Activated CD8-positive, alpha-beta memory T cell treated with anti-CD3 and anti-CD28 coated beads for 48 hours (primary cell): ENCODE measurements around the gene TMA7.
"Not testable (repeated sequence)": the region's sequence is repeated elsewhere in the genome, so short reads cannot be mapped to it uniquely, and the experiment has no call there.

ENCODE experiments used
- DNase-seq, 3 experiments: peaks; one replicate each; pipeline ENCODE4 v3.0.0-alpha.2; 2020; ENCODE audit warnings: low read depth in 2 of 3, low spot score in 2 of 3

The TMA7 gene

GRCh38 chr3:48467110-48467454, 27.0 kb downstream of the TMA7 start:
- no peak for DNase-seq

GRCh38 chr3:48467473-48468267, 27.6 kb downstream of the TMA7 start:
- no peak for DNase-seq

GRCh38 chr3:48468329-48468731, 28.3 kb downstream of the TMA7 start:
- no peak for DNase-seq

DNA sequence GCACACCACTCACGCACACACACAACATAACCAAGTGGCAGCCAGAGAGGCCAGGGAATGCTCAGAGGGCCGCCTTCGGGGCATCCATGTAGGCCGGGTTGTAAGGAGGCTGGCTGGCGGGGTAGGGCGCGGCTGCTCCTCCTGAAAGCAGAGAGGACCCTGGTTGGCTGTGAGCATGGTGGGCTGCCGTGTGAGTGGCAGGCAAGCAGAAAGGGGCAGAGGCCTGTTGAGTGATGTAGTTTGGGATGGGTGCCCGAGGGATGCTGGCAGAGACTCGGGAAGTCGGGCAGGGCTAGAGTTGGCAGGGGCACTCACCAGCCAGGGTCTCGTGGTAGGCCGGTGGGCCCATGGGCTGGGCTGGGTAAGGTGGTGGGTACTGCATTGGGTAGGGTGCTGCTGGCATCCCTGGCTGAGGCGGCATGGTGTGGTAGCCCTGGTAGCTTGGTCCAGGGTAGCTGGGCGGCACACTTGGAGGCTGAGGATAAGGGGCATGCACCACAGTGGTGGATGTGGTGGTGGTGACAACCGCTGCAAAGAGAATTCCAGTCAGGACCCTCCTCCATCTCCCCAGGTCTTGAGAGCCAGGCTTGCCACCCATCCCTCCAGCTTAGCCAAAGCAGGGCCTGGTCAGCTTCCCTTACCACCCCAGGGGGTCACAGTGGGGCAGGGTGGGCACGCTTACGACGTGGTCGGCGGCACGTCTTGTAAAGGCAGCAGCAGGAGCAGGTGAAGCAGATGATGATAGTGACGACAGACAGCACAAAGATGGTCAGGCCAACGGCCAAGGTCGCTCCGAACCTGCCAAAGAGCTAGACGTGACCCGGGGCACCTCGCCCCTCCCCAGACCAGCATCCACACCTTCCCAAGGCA, 29.2 kb downstream of the TMA7 start:
- no peak for DNase-seq

GRCh38 chr3:48470286-48470685, 30.2 kb downstream of the TMA7 start:
- no peak for DNase-seq

DNA sequence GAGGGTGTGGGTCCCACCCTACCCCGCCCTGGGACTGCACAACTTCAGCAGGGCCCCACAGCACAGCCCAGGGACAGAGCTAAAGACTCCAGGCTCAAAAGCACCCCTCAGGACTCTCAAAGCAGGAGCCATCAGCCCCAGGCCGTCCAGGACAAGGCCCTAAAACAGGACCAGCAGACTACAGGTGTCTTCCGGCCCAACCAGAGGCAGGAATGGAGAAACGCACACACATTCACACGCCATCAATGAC, 32.5 kb downstream of the TMA7 start:
- peak in 2 of 3 experiments; percentile 18 to 61 for DNase-seq

- DNase-seq = peak; percentile 83 to 86 (median 86)
These were observed 33.0 kb downstream of the TMA7 start for GRCh38 chr3:48472923-48473616.

- no peak for DNase-seq
These were observed 33.5 kb downstream of the TMA7 start for GRCh38 chr3:48473617-48473952.

DNA sequence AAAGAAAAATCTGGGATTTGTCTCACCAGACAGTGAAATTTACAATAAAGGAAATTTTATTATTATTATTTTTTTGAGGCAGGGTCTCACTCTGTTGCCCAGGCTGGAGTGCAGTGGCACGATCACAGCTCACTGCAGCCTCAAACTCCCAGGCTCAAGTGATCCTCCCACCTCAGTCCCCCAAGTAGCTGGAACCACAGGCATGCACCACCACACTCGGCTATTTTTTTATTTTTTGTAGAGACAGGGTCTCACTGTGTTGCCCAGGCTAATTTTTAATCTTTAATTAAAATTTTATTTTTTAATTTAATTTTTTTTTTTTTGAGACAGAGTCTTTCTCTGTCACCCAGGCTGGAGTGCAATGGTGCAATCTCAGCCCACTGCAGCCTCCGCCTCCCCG, 34.0 kb downstream of the TMA7 start:
- not testable (repeated sequence) for DNase-seq

- DNase-seq = no peak
These were observed 34.6 kb downstream of the TMA7 start for GRCh38 chr3:48474619-48475018.

DNA sequence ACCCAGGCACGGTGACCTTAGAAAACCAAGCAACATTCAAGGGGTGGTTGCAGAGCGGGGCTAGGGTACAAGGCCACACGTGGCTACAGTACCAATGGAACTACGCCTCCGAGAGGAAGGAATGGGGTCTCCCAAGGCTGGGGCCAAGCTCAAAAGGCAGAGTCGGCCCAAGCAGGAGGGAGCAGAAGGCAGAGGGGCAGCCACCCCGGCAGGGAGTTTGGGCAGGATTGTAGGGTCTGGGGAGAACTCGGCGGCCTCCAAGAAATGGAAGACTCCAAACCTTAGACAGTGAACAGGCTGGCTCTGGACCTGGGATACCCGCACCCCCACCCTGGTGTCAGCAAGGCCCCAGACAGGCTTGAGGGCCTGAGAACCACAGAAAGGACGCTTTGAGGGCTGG, 35.1 kb downstream of the TMA7 start:
- no peak for DNase-seq

- DNase-seq = no peak
These were observed 36.5 kb downstream of the TMA7 start for GRCh38 chr3:48476426-48477053.

DNA sequence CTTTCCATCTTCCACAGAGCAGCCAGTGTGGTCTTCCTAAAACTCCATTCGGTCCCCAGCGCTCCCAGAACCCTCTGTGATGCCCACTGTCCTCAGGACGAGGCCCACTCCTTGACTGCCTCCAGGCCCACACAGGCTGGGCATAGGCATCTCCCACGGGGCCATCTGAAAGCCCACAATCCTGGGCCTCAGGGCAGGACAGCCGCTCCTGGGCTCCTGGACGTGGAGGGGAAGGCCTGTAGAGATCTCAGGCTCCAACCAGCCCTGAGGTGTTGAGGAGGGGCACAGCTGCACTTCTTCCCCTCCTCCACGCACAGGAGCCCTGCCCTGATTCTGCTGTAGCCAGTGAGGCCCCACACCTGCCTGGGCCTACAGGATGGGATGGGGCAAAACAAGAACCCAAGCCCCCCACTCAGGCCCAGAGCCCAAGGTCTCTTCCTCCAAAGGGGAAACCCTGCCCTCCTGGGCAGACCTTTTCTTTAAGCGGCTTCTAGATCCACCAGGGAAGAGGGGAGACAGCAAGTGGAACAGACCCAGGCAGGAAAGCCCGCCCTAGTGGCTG, 38.0 kb downstream of the TMA7 start:
- DNase-seq = no peak

GRCh38 chr3:48478626-48479555, 38.8 kb downstream of the TMA7 start:
- DNase-seq = peak in 1 of 3 experiments; percentile 18

GRCh38 chr3:48480891-48481290, 40.8 kb downstream of the TMA7 start:
- not testable (repeated sequence) for DNase-seq

DNA sequence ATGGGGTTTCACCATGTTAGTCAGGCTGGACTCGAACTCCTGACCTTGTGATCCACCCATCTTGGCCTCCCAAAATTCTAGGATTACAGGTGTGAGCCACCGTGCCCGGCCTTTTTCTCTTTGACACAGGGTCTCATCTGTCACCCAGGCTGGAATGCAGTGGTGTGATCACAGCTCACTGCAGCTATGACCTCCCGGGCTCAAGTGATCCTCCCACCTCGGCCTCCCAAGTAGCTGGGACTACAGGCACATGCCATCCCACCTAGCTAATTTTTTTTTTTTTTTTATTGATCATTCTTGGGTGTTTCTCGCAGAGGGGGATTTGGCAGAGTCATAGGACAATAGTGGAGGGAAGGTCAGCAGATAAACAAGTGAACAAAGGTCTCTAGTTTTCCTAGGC, 42.8 kb downstream of the TMA7 start:
- DNase-seq = not testable (repeated sequence)

GRCh38 chr3:48486952-48487351, 46.9 kb downstream of the TMA7 start:
- DNase-seq = no peak

DNA sequence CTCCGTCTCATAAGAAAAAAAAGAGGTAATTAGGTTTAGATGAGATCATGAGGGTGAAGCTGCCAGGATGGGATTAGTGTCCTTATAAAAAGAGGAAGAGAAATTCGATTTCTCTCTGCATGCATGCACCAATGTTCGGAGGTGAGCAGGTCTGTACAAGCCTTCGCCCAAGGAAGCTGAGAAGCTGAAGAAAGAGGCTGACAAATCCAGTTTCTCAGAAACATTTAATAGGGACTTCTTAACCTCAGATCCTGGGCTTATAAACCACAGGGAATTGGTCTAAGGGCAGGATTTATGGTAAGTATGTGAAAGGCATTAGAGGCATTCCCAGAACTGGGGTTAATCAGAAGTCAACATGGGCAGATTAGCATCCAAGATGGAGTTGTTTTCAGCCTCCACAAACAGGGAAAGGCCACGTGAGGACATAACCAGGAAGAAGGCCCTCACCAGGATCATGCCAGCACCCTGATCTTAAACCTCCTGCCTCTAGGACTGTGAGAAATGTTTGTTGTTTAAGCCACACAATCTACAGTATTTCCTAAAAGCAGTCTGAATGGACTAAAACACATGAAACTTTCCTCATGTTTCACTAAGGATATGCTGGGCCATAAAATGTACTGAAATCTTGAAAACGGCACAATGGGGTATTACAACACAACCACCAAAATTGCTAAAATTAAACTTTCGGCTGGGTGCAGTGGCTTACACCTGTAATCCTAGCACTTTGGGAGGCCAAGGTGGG, 52.6 kb downstream of the TMA7 start:
- no peak for DNase-seq

DNA sequence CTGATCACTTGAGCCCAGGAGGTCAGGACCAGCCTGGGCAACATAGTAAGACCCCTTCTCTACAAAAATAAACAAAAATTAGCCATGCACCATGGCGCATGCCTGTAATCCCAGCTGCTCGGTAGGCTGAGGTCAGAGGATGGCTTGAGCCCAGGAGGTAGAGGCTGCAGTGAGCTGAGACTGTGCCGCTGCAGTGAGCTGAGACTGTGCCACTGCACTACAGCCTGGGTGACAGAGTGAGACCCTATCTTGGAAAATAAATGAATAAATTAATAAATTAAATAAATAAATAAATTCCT, 53.1 kb downstream of the TMA7 start:
- DNase-seq = no peak
